CD4-positive, alpha-beta T cell treated with Interleukin-12 subunit alpha and Interleukin-12 subunit beta, for 1 hour (primary cell): ENCODE data around the gene PCDHA1.
"Not testable (repeated sequence)": the region's sequence is repeated elsewhere in the genome, so short reads cannot be mapped to it uniquely, and the experiment has no call there.

ENCODE experiments used
- DNase-seq: peaks from one replicate; pipeline ENCODE4 v3.0.0-alpha.2; 2020

PCDHA1 gene

GRCh38 chr5:140855772-140856674 is 70.1 kb downstream of the PCDHA1 start, which contains the start of gene PCDHA10:
Gene PCDHA10 (plus strand): TSS chr5:140855897. CDS start chr5:140856049, 152 bp downstream.
- DNase-seq: no peak

GRCh38 chr5:140857177-140857986 is 71.4 kb downstream of the PCDHA1 start:
- no peak for DNase-seq

DNA sequence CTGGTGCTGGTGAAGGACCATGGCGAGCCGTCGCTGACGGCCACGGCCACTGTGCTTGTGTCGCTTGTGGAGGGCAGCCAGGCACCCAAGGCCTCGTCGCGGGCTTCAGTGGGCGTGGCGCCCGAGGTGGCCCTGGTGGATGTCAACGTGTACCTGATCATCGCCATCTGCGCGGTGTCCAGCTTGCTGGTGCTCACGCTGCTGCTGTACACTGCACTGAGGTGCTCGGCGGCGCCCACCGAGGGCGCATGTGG is 72.0 kb downstream of the PCDHA1 start:
- DNase-seq: no peak

DNA sequence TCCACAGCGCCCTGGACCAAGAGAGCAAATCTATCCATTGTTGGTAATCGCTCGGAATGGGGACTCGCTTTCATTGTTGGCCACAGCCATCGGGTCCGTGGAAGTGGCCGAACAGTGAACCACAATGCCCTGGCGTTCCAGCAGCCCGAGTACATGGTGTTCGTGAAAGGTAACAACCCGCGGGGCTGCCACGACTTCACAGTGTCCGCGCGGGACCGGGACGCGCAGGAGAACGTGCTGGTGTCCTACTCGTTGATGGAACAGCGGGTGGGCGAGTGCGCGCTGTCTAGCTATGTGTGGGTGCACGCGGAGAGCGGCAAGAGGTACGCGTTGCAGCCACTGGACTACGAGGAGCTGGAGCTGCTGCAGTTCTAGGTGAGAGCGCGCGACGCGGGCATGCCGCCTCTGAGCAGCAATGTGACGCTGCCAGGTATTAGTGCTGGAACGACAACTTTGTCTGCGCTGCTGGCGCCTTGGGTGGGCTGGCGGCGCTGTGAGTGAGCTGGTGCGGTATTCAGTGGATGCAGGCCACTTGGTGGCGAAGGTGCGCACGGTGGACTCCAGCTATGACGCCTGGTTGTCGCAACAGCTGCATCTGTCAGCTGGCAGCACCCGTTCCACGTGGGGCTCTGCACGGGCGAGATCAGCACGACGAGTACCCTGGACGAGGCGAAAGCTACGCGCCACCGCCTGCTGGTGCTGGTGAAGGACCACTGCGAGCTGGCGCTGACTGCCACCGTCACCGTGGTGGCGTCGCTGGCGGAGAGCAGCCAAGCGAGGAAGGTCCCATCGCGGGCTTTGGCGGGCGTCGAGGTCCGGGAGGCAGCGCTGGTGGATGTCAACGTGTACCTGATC is 76.7 kb downstream of the PCDHA1 start:
- DNase-seq: no peak

GRCh38 chr5:140868721-140869554 is 83.0 kb downstream of the PCDHA1 start, which contains the start of gene PCDHA11:
Gene PCDHA11 (plus strand): TSS chr5:140868957. CDS start chr5:140869104, 147 bp downstream.
- DNase-seq: no peak

DNA sequence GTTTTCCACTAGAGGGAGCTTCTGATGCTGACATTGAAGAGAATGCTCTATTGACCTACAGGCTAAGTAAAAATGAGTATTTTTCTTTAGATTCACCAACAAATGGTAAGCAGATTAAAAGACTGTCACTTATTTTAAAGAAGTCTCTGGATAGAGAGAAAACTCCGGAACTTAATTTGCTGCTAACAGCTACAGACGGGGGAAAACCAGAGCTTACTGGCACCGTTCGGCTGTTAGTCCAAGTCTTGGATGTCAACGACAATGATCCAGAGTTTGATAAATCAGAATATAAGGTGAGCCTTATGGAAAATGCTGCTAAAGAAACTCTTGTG is 83.6 kb downstream of the PCDHA1 start:
- DNase-seq: no peak

DNA sequence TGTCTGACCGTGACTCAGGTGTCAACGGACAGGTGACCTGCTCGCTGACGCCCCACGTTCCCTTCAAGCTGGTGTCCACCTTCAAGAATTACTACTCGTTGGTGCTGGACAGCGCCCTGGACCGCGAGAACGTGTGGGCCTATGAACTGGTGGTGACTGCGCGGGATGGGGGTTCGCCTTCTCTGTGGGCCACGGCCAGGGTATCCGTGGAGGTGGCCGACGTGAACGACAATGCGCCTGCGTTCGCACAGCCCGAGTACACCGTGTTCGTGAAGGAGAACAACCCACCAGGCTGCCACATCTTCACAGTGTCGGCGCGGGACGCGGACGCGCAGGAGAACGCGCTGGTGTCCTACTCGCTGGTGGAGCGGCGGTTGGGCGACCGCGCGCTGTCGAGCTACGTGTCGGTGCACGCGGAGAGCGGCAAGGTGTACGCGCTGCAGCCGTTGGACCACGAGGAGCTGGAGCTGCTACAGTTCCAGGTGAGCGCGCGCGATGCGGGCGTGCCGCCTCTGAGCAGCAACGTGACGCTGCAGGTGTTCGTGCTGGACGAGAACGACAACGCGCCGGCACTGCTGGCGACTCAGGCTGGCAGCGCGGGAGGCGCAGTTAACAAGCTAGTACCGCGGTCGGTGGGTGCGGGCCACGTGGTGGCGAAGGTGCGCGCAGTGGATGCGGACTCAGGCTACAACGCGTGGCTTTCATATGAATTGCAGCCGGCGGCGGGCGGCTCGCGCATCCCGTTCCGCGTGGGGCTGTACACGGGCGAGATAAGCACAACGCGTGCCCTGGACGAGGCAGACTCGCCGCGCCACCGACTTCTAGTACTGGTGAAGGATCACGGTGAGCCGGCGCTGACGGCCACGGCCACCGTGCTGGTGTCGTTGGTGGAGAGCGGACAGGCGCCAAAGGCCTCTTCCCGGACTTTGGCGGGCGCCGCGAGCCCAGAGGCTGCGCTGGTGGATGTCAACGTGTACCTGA is 84.6 kb downstream of the PCDHA1 start:
- DNase-seq: no peak

DNA sequence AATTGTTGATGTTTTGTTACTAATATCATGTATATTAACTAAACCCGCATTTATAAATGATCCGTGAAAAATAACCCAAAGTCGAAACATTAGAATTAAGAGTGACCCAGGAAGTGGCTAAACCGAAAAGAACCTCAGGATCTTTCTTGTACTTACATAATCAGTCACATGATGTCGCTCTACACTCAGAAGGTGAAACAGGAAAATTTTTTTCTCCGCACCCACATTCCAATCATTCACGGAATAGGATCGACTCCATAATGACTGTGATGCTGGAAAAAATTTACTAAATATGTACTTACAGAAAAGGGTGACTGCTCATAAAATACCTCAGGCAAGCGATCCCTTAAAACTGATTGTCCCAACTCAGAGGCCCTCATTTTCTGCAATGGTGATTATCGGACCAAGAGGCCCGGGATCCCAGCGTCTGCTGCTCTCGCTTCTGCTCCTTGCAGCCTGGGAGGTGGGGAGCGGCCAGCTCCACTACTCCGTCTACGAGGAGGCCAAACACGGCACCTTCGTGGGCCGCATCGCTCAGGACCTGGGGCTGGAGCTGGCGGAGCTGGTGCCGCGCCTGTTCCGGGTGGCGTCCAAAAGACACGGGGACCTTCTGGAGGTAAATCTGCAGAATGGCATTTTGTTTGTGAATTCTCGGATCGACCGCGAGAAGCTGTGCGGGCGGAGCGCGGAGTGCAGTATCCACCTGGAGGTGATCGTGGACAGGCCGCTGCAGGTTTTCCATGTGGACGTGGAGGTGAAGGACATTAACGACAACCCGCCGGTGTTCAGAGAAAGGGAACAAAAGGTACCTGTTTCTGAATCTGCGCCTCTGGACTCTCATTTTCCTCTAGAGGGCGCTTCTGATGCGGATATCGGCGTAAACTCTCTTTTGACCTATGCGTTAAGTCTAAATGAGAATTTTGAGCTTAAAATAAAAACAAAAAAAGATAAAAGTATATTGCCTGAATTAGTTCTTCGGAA is 89.4 kb downstream of the PCDHA1 start, which contains the start of gene PCDHA12:
TSS of gene PCDHA12 (plus strand) at position 224 of the 981 bp plus-strand sequence. CDS start at position 389, 165 bp downstream.
- DNase-seq: no peak

DNA sequence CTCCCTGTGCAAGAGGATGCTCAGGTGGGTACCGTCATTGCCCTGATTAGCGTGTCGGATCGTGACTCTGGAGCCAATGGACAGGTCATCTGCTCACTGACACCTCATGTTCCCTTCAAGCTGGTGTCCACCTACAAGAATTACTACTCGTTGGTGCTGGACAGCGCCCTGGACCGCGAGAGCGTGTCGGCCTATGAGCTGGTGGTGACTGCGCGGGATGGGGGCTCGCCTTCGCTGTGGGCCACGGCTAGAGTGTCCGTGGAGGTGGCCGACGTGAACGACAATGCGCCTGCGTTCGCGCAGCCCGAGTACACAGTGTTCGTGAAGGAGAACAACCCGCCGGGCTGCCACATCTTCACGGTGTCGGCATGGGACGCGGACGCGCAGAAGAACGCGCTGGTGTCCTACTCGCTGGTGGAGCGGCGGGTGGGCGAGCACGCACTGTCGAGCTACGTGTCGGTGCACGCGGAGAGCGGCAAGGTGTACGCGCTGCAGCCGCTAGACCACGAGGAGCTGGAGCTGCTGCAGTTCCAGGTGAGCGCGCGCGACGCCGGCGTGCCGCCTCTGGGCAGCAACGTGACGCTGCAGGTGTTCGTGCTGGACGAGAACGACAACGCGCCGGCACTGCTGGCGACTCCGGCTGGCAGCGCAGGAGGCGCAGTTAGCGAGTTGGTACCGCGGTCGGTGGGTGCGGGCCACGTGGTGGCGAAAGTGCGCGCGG is 90.8 kb downstream of the PCDHA1 start:
- not testable (repeated sequence) for DNase-seq

DNA sequence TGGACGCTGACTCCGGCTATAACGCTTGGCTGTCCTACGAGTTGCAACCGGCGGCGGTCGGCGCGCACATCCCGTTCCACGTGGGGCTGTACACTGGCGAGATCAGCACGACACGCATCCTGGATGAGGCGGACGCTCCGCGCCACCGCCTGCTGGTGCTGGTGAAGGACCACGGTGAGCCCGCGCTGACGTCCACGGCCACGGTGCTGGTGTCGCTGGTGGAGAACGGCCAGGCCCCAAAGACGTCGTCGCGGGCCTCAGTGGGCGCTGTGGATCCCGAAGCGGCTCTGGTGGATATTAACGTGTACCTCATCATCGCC is 91.3 kb downstream of the PCDHA1 start:
- no peak for DNase-seq

- DNase-seq: no peak
Measured at GRCh38 chr5:140881889-140882590, 96.1 kb downstream of the PCDHA1 start, which contains the start of gene PCDHA13. Gene PCDHA13 (plus strand): TSS chr5:140882124. CDS start chr5:140882269, 145 bp downstream.

DNA sequence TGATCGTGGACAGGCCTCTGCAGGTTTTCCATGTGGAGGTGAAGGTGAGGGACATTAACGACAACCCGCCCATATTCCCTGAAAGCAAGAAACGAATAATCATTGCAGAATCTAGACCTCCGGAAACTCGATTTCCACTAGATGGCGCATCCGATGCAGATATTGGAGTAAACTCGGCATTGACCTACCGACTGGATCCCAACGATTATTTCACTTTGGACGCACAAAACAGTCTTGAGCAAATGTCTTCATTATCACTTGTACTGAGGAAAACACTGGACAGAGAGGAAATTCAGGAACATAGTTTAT is 96.6 kb downstream of the PCDHA1 start:
- no peak for DNase-seq

GRCh38 chr5:140883373-140883772 is 97.4 kb downstream of the PCDHA1 start:
- no peak for DNase-seq

DNA sequence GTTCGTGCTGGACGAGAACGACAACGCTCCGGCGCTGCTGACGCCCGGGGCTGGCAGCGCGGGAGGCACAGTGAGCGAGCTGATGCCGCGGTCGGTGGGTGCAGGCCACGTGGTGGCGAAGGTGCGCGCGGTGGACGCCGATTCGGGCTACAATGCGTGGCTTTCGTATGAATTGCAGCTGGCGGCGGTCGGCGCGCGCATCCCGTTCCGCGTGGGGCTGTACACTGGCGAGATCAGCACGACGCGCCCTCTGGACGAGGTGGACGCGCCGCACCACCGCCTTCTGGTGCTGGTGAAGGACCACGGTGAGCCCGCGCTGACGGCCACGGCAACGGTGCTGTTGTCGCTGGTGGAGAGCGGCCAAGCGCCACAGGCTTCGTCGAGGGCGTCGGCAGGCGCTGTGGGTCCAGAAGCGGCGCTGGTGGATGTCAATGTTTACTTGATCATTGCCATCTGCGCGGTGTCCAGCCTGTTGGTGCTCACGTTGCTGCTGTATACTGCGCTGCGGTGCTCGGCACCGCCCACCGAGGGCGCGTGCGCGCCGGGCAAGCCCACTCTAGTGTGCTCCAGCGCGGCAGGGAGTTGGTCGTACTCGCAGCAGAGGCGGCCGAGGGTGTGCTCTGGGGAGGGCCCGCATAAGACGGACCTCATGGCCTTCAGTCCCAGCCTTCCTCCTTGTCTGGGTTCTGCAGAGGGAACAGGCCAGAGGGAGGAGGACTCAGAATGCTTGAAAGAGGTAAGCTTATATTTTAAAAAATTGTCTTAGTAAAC is 98.2 kb downstream of the PCDHA1 start:
- DNase-seq: no peak

- no peak for DNase-seq
Measured at GRCh38 chr5:140916325-140916724, 130.4 kb downstream of the PCDHA1 start.

GRCh38 chr5:140923601-140924000 is 137.7 kb downstream of the PCDHA1 start:
- DNase-seq: no peak

GRCh38 chr5:140925806-140926442 is 140.0 kb downstream of the PCDHA1 start, which contains the start of gene PCDHAC1:
Gene PCDHAC1 (plus strand): TSS chr5:140926299. CDS start chr5:140926893, 594 bp downstream.
- no peak for DNase-seq
